HG02943 (cell line): ENCODE results near the gene MCAM.

Experiments used
- ATAC-seq: cut with Tn5 transposase; IDR thresholded peaks from one replicate; pipeline ENCODE4 v1.9.1; 2021; ENCODE audit warnings: mild to moderate bottlenecking, low read depth, moderate library complexity; ENCODE audit not compliant: unreplicated experiment

Gene MCAM

DNA sequence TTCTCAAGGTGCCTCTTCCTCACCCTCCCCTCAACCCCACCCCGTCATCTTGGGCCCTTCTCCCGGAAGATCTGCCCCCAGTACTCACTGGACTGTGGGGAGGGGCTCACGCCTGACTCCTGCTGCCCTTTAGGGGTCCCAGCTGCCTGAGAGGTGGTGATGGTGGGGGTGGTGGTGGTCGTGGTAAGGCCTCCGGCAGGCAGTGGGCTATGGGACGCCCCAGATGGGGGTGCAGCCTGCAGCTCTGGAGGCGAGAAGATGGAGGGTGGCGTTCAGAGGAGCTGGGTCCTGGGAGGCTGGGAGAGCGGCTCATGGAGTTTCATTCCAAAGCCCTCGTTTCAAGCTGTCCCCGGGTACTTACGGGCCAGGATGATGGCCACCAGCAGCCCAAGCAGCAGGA, 28.8 kb upstream of the MCAM start:
- no peak for ATAC-seq

GRCh38 chr11:119344291-119345010, 27.5 kb upstream of the MCAM start:
- no peak for ATAC-seq

- ATAC-seq: no peak
These were observed 26.8 kb upstream of the MCAM start for GRCh38 chr11:119343726-119344125.

GRCh38 chr11:119342362-119343130, 25.6 kb upstream of the MCAM start:
- ATAC-seq: no peak

DNA sequence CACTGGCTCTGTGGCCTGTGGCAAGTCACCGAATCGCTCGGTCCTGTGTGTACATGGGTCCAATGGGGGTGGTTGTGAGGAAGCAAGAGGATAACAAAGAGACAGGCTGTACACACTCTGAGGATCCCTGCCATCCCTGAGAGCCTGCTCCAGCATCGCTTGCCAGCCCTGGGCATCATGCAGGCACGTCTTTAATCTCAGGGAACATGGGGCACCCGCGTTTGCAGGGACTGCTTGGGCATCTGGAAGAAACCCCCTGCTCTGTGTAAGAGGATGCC, 25.0 kb upstream of the MCAM start:
- no peak for ATAC-seq

DNA sequence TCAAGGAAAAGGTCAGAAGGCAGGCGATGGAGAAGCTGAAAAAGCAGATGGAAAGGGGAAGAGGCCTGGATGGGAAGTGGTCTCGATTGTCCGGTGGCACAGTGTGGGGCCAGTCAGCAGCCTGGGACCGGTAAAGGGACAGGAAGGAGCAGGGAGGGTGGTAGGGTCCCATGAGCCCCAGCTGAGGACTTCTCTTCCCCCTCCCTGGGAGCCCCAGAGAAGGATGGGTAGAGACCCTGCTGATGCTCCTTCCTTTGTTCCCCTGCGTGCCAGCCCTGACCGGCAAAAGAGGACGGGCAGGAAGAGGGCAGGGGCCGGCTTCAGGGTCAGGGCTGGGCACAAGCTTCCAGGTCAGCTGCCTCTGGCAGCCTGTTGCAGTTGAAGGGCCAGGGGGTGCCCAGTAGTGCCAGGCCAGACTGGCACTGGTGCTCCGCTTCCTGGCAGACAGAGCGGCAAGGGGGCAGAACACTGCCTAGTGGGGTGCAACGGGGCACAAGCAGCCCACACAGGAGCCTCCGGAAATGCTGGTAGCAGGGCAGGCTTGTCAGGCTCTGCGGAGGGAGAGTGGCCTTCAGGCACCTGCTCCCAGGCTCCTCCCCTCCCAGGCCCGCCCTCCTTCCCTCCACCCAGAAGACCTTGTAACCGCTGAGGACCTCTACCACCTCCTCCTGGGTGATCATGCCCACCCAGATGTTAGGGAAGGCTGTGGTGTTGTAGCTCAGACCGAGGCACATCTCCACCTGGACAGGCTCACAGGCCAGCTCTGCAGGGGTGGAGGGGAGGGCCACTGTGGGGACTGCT, 24.5 kb upstream of the MCAM start:
- ATAC-seq: no peak

- no peak for ATAC-seq
These were observed 23.6 kb upstream of the MCAM start, which contains the start of gene C1QTNF5 for GRCh38 chr11:119340335-119341221. TSS of gene C1QTNF5 (minus strand) at chr11:119340883. CDS start at chr11:119340397, 486 bp downstream.

GRCh38 chr11:119339589-119340334, 22.8 kb upstream of the MCAM start:
- ATAC-seq: no peak

DNA sequence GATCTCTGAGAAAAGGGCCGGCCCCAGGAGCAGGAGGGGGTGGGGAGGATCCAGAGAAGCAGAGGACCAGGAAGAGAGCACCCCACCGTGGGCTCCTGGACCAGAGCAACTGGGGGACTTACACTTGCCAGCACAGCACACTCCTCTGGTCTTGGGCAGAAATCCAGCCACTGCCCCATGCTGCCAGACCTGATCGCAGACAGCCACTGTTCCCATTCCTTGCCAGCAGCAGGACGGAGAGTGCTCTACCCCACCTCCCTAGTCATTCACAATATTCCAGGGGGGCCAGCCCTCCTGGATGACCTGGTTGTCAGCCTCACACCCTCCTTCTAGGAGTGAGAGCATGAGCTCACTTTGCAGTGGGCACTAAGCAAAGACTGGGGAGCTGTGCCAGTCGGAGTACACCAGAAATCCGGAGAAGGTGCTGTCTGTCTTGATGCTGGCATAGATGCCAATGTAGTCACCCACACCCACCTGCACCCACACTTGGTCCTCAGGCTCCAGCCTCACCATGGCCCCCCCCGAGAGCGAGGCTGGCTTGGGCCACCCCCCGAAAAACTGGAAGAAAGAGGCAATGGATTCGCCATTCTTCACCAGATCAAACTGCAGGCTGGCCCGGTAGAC, 22.1 kb upstream of the MCAM start:
- ATAC-seq: no peak

GRCh38 chr11:119338318-119338890, 21.5 kb upstream of the MCAM start:
- no peak for ATAC-seq

DNA sequence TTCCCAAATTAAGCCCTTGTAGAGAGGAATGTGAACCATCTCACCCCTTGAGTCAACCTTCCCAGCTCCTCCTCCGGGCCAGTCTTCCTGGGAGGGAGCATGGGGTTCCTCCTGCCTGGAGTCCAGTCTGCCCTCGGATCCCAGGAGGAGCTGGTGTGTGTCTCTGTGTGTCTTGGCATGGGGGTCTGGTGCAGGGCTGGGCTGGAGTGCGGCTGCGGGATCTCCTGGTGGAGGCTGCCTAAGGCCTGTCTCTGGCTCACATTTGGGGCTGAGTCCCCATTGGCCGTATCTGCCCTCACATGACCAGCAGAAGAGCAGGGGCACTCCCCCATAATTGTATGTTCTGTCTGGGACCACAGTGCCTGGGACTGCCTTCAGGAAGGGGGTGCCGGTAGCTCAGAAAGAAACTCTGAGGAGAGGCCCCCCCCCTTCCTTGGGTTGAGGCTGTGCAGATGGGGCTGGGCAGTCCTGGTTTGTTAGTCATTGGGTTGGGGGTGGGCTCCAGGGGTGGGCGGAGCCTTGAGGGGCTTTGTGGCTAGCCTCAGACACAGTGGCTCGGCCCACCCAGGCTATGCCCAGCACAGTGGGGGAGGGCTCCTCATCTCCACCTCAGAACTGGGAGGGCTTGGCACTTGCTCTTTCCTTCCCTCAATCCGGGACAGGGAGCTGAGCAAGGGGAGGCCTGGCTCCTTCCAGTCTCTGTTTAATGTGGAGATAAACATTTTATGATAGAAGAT, 20.8 kb upstream of the MCAM start:
- ATAC-seq: no peak

DNA sequence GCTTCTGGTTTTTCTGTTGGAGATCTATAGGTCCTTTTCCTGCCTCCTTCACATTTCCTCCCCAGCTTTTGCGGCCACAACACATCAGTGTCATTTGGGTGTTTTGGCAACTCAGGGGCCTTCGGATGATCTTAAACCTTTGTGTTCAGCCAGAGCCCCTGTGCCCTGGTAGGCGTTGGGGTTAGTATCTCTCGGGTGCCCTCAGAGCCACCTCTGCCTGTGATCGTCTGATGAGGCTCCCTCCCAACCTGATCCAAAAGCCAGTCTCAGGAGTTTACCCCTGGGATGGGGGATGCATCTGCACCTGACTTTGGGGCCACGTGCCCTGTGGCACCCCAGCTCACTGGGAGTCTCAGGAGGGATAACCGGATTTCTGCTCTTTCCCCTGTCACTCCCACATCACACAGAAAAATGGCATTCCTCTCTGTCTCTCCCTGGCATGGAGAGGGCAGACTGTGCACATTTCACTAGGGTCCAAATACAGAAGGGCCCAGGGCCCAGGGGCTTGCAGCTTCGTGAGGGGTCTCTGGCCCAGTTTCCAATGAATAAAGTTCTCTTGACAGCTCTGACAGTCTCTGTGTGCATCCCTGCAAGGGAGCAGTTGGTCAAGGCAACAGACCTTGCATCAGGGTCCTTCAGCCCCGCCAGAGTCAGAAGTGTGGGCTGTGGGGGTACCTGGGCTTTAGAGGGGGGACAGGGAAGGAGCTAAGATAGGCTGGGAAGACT, 20.0 kb upstream of the MCAM start:
- no peak for ATAC-seq

GRCh38 chr11:119335655-119336543, 19.0 kb upstream of the MCAM start:
- ATAC-seq: no peak

GRCh38 chr11:119335091-119335654, 18.2 kb upstream of the MCAM start:
- no peak for ATAC-seq

GRCh38 chr11:119334174-119334930, 17.4 kb upstream of the MCAM start, which contains the start of gene RNF26:
TSS of gene RNF26 (plus strand) at chr11:119334527. CDS start at chr11:119335123, 596 bp downstream.
- ATAC-seq: peak; percentile 86
